ENCODE results near the gene GARRE1.

- TF ChIP-seq CTCF (IDR thresholded peaks at IDR 0.05; ENCODE audit: low read depth, low read length, missing input control) = no peak
- TF ChIP-seq REST (IDR thresholded peaks at IDR 0.05) = no peak
- no peak for TF ChIP-seq RAD21 (IDR thresholded peaks at IDR 0.05)
- no peak for TF ChIP-seq MAX (IDR thresholded peaks at IDR 0.05)
- no peak for TF ChIP-seq ZBTB33 (IDR thresholded peaks at IDR 0.05)
- TF ChIP-seq GABPA (IDR thresholded peaks at IDR 0.05 in 1 of 2, conservative IDR thresholded peaks at IDR 0.05 in 1 of 2) = no peak
- TF ChIP-seq YY1 (IDR thresholded peaks at IDR 0.05) = no peak
- no peak for TF ChIP-seq RXRA (IDR thresholded peaks at IDR 0.05)
- no peak for TF ChIP-seq TAF1 (conservative IDR thresholded peaks at IDR 0.05)
- no peak for TF ChIP-seq FOXA1 (IDR thresholded peaks at IDR 0.05)
- TF ChIP-seq SP1 (IDR thresholded peaks at IDR 0.05) = no peak
- TF ChIP-seq ATF3 (IDR thresholded peaks at IDR 0.05) = no peak
Measured at GRCh38 chr19:34231439-34231838, 22.9 kb upstream of the GARRE1 start.
